T47D (cell line): Measurements from ENCODE around the gene FHIT.

Source experiments
- DNase-seq, 2 experiments: peaks; one replicate each; pipeline versions ENCODE4 v3.0.0 to v3.0.0-alpha.2; 2011 to 2012; ENCODE audit warnings: low read depth in 1 of 2, low spot score in 1 of 2
- JUND ChIP-seq: IDR thresholded peaks from 2 replicates; pipeline ENCODE4 v1.6.1; 2012; ENCODE audit warnings: low read depth
- in situ Hi-C: cut with HindIII; loops from 2 replicates; pipeline ENCODE4 v1.10.0; 2016; ENCODE audit warnings: low sequenced_read_pairs, low pct_unique_long_range_greater_than_20kb

The FHIT gene

DNA sequence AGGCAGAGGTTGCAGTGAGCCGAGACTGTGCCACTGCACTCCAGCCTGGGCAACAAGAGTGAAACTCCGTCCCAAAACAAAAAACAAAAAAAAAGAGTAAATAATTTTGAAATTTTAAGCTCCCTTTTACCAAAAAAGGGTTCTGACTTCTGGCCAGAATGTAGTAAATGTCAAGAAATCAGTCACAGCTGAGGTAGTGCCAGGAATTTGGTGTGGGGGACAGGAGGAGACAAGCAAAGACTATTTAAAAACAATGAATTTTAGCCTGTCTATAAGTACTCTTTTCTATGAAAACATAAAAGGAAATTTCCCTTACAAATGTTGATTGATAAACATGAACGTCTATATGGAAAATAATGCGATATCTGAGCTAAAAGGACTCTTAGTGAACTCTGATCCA lies 363.7 kb downstream of the FHIT start:
- in situ Hi-C loops, result no loop called here
- DNase-seq, result no peak
- no peak for TF ChIP-seq JUND

DNA sequence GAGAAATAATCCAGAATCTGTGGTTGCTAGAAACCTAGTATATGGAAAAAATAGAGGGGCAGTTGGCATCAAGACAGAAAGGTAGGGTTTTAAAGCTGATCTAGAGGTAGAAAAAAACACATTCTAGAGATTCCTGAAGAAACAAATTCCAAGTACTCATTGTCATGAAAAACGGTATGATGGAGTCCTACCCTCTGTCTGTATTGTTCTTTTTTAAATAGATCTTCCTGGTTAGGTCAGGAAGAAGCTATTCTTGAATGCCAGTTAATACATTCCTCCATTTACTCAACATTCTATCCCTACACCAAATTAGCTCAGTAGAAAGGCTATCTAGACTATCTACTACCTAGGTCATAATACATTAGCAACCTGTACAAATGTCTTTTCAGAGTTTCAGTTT lies 364.7 kb downstream of the FHIT start:
- DNase-seq, result no peak
- no peak for TF ChIP-seq JUND
- in situ Hi-C loops, result no loop called here

DNA sequence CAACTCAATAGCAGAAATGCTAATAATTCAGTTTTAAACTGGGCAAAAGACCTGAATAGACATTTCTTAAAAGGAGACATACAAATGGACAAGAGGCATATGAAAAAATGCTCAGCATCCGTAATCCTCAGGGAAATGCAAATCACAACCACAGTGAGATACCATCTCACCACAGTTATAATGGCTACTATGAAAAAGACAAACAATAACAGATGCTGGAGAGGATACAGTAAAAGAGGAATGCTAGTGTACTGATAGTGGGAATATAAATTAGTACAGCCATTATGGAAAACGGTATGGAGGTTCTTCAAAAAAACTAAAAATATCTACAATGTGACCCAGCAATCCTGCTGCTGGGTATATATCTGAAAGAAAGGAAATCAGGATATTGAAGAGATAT lies 367.2 kb downstream of the FHIT start:
- DNase-seq, result no peak
- TF ChIP-seq JUND, result no peak
- in situ Hi-C loops, result no loop called here

DNA sequence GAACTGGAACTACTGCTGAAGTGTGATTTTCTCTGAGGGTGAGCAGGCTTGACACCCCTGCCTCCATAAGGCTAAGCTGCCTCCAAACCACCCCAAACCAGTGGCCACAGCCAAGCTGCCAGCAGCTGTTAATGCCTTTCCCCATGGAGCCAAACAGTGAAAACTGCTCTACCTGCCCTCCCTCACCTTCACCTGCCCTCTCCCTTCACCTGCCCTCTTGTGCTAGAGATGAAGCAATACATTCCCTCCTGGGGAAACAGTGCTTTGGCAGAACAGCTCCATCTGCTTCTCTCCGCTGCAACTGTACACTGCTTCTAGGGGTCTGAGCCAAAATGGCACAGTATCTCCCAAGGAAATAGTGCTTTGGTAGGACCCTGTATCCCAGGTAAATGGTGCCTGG lies 374.1 kb downstream of the FHIT start:
- no peak for DNase-seq
- in situ Hi-C loops, result no loop called here
- TF ChIP-seq JUND, result no peak

DNA sequence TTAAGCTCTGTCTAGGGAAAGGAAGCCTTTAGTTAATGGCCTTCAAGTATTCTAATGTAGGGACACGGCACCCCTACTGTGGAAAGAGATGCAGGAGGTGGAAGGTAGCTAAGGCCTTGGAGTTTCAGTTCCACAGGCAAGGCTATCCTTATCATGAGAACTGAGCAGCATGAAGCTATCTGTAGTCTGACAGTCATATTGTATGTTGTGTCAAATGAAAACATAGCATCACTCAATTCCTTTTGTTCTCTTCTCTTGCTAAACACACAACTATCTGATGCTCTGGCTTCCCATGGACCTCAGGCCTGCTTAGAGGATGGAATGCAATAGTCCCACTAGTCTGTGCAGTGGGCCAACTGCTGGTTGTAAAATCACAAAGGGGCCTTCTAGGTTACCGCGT lies 380.9 kb downstream of the FHIT start:
- in situ Hi-C loops, result no loop called here
- DNase-seq, result no peak
- TF ChIP-seq JUND, result no peak

DNA sequence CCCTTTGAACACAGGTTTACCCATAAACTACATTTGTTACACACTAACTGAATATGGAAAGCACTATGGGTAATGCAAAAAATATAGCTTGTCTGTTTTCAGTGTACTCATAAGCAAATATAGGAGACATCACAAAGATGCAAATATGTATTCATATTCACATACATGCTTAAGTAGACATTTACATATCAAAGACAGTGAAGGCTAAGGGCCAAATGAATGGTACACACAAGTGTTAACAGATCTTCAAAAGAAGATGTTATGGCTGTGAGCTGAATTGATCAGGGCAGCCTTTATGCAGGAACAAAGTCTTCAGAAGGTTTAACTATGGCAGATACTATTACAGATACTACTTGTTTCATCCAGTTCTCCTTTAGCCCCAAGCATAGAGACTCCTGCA lies 384.1 kb downstream of the FHIT start:
- in situ Hi-C loops, result no loop called here

DNA sequence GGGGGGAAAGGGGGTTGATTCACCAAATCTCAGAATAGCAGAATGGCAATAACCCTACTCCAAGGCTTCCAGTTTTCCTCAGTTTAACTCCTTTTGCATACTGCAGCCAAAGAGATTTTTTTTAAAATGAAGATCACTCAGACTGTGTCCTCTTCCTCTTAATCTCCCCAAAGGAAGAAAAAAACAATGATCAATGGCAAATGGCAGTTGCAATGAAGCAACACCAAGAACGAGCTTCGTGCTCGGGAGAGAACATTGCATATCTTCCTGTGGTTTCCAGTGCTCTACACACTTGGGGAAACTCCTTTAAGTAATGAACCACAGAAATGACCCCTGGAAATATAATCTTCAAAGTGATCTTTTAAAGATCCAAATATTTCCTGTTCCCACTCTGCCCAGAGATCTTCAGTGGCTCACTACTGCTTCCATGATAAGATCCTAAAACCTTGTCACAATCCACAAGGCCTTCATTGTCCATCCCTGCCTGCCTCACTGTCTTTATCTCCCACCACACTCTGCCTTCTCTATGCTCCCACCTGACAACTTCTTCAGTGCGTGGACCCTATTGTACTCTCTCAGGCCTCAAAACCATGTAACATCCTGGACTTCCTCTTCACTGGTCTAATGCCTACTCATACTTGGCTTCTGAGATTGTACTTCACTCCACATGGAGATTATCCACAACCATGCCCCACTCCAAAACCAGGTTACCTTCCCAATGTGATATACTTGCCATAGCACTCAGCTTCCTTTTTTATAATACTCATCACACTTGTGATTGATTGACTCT lies 394.8 kb downstream of the FHIT start:
- no peak for TF ChIP-seq JUND
- DNase-seq, result no peak
- in situ Hi-C loops, result no loop called here

More for the DNA sequence above, 384.1 kb downstream of the FHIT start:
- no peak for DNase-seq
- no peak for TF ChIP-seq JUND

DNA sequence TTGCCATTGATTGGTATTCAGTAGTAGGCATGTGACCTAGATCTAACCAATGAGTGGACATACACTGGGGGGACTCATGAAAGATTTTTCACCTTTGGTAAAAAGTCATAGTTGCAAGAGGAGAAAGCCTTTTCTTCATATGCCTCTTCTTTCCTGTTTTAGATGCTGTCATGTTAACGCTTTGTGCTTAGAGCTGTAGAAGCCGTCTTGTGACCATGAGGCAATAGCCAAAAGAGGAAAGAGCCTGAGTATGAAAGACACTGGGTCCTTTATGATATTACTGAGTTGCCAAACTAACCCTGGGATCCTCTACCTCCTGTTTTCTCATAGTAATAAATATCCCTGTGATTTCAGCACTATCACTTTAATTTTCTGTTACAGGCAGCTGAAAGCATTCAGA lies 396.0 kb downstream of the FHIT start:
- no peak for TF ChIP-seq JUND
- in situ Hi-C loops, result no loop called here
- no peak for DNase-seq

DNA sequence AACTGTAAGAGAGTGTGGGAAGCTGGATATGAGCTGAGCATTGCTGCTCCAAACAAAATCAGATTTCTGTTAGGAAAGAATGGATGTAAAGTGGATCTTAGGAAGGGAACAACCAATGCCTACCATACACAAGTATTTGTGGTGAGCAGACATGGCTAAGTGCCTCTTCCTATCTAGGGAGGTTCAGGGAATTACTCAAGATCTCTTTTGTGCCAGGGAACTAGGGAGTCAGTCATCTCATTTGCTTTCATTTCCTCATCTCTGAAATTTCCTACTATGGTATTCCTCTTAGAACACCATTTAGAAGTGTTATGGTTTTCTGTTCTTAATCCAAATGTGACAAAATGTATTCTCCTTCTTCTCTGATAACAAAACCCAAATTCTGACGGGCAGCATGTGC lies 396.5 kb downstream of the FHIT start:
- TF ChIP-seq JUND, result no peak
- in situ Hi-C loops, result no loop called here
- DNase-seq, result no peak

DNA sequence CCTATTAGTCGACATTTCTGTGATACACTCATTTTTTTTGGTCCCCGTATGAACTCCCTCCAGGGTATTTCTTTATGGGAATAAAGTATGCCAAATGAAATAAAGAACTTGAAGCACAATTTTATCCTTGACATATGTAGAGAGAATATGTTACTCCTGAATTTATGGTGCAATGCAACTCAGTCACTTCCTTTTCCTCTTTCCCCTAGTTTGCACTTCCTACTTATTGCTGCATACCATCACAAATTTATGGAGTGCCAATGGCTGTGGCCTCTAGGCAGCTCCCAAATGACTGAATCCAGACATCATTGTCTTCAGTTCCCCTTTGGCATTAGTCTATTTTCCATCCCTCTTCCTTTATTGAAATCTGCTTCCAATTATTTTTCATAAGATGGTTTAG lies 403.5 kb downstream of the FHIT start:
- no peak for TF ChIP-seq JUND
- in situ Hi-C loops, result no loop called here

DNA sequence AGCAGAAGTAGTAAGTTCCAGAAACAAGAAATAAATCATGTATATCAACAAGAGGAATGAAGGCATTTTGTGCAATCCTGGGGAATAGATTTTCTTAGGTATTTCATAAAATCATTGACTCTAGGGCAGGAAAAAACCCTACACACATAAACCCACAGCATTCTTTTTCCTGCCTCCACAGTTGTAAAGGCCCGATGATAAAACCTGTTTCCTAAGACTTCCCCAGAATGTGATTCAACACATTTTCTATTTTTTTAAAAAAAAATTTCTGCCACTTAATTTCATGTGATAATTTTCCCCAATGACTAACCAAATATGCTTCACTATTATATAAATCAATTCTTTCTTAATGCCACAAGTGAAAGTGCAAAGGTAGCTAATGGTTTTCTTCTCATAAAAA lies 407.0 kb downstream of the FHIT start:
- in situ Hi-C loops, result no loop called here
- DNase-seq, result no peak
- TF ChIP-seq JUND, result no peak

More for the DNA sequence above, 403.5 kb downstream of the FHIT start:
- DNase-seq, result no peak

DNA sequence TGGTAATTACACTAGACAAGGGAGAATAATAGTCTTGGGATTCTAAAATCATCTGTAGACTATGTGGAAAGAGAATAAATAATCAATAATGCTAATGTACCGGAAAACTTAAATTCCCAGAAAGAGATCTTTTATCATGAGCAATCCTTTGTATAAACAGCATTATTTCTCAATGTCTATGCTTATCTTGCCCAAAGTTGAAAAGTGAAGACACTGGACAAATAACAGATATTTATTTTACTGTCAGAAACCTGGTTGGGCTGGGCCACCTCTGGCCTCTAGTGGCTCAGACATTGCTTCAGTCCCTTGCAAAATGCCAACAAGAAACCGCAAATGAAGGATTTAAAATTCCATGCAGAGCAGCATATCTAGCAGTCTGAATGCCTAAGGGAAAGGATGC lies 409.9 kb downstream of the FHIT start:
- no peak for TF ChIP-seq JUND
- in situ Hi-C loops, result no loop called here
- peak in 1 of 2 experiments; percentile 26 for DNase-seq

DNA sequence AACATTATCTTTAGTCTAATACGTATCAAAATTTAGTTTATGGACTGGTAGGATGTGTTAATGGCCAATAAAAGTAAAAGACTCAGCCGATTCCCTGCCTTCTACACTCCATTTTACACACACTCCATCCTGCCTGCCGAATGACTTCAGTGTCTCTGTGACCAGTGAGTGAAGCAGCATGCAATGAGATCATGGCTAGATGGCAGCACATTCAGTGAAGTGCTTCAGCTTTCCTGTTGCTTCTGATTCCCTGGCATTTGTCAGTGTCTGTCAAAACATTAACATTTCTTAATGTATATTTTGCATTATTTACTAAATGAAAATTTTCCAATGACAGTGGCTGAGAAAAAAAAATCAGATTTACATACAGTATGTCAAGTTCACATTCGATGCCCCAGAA lies 412.0 kb downstream of the FHIT start:
- in situ Hi-C loops, result no loop called here
- no peak for TF ChIP-seq JUND
- peak; percentile 7 to 54 for DNase-seq

DNA sequence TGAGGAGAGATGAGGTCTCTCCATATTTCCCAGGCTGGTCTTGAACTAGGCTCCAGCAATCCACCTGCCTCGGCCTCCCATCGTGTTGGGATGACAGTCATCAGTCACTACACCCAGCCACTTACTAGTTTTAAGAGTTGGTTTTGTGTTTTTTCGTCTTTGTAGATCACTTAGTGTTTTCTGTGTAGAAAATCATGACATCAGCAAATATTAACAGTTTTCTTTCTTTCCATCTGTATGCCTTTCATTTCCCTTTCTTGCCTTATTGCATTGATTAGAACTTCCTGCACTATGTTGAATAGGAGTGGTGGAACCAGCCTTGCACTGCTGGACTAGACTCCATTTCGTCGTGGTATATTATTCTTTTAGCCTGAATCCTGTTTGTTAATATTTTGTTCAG lies 415.5 kb downstream of the FHIT start:
- in situ Hi-C loops, result no loop called here
- TF ChIP-seq JUND, result no peak
- DNase-seq, result no peak
